Stimulated activated CD8-positive, alpha-beta memory T cell treated with anti-CD3 and anti-CD28 coated beads, Interleukin-7, amount 100 ng/mL, for 4 hours (primary cell): ENCODE results near the gene NAPA.
"Not testable (repeated sequence)": the region's sequence is repeated elsewhere in the genome, so short reads cannot be mapped to it uniquely, and the experiment has no call there.

Experiments used
- DNase-seq, 2 donors: peaks; one replicate each; pipeline ENCODE4 v3.0.0-alpha.2; 2020; ENCODE audit warnings: low read depth in 2 of 2

Gene NAPA

DNA sequence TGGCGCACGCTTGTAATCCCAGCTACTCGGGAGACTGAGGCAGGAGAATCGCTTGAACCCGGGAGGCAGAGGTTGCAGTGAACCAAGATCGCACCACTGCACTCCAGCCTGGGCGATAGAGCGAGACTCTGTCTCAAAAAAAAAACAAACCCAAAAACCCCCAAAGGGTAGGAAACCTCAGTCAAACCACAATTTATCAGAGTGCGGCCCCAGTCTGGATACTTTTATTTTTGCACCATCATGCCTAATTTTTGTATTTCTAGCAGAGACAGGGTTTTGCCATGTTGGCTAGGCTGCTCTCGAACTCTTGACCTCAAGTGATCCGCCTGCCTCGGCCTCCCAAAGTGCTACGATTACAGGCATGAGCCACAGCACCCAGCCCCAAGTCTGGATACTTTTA is 28.6 kb downstream of the NAPA start:
- not testable (repeated sequence) for DNase-seq

DNA sequence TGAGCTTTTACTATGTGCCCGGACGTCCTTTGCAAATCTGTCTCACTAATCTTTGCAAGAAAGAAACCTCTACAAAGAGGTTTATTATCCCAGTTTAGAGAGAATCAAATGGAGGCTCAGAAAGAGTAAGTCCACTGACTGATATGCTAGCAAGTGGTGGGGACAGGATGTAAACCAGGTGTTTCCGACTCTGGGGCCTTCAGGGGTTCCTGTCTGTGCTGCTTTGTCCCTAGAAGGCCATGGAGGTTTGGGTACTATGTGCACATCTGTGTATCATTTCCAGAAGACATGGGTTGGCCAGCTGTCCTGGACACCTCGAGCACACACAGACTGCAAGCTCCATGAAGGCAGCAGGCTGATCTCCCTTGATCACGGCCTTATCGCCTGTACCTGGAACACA is 29.7 kb downstream of the NAPA start:
- DNase-seq: no peak

DNA sequence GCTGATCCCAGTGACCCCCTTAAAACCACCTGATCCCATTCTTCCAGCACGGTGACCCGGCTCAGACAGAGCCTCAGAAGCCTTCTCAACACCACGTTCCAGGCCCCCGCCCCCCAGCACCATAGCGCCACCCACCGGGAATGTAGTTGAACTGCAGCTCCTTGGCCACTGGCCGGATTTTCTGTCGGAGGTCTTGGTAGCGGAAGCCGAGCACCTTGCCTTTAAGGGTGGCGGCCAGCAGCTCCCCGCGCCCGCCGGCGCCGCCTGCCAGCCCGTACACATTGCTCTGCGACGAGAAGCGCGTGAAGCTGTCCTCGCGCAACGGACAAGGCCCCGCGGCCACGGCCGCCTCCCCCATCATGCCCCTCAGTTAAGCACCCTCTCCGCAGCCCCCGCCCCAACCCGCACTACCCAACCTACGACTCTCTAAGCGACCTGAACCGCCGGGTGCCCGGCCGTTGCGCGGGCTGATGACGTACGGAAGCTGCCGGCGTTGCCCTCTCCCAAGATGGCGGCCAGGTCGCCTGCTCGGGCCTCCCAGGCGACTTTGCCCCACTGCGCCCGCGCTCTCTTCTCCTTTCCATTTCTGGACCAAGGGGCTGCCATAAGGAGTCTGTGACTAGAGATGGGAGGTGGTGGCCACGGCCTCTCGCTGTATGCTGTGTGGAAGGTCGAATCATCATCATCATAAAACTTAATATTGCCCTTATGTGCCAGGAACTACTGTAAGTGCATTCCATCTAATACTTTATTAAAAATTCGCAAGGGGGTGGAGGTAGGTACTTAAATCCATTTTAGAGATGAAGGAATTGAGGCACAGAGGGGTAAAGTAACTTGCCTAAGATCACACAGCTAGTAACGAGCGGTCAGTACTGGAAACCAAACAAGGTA is 30.8 kb downstream of the NAPA start, which contains the start of gene KPTN:
Gene KPTN, minus strand, starts transcription at position 420 of the 891 bp plus-strand sequence. Its CDS starts 59 bp downstream, at position 361.
- DNase-seq: peak; percentile 77 to 84

DNA sequence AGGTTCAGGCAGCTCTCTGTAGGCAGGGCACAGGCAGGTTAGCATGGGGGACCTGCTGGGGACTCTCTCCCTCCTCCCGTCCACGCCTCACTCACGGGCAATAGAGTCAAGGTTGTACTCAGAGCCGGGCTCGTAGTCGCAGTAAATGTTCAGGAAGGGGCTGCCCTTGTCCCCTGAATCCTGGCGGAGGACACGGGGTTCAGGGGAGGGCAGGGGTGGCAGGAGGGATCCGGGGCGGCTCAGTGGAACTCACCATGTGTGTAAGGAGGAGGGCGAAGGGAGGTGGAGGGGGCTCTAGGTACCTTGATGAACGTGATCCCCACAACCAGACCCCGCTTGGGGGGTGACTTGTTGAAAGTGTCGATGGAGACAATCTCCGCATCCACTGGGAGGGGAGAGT is 31.7 kb downstream of the NAPA start:
- no peak for DNase-seq

DNA sequence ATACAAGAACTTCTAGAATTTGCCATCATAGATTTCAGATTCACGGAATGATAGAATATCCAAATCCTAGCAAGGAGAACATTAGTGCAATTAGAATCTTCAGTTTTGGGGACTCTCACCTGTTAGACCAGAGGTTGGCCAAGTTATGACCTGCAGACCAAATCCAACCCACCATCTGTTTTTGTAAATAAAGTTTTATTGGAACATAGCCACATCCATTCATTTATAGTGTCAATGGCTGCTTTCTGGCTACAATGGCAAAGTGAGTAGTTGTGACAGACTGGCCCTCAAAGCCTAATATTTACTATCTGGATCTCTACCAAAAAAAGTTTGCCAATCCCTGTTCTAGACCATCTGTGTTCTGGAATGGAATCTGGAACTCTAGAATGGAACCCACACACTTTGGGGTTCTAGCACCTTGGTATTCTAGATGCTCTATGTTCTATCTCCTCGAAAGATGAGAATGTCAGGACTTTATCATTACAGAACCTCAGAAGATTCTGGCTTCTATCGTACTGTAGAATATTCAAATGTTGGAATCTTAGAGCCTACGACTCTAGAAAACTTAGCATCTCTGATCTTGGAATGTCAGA is 33.3 kb downstream of the NAPA start:
- no peak for DNase-seq

DNA sequence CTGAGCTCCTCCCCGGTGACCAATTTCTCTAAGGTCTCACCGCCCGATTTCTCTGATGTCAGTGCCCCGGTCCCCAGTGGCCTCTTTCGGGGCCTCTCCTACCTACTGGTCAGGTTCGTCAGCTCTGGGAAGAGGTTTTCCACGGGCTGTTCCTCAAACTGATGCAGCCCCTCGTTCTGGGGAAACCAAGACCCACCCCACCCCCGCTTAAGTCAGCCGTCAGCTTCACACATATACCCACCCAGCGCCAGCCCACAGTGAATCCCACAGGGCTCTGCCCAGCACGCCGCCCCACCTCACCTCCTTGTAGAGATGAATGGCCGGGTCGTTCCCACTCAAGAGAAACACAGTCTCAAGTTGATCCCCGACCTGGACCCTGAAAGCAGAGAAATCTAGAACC is 34.2 kb downstream of the NAPA start:
- DNase-seq: no peak

DNA sequence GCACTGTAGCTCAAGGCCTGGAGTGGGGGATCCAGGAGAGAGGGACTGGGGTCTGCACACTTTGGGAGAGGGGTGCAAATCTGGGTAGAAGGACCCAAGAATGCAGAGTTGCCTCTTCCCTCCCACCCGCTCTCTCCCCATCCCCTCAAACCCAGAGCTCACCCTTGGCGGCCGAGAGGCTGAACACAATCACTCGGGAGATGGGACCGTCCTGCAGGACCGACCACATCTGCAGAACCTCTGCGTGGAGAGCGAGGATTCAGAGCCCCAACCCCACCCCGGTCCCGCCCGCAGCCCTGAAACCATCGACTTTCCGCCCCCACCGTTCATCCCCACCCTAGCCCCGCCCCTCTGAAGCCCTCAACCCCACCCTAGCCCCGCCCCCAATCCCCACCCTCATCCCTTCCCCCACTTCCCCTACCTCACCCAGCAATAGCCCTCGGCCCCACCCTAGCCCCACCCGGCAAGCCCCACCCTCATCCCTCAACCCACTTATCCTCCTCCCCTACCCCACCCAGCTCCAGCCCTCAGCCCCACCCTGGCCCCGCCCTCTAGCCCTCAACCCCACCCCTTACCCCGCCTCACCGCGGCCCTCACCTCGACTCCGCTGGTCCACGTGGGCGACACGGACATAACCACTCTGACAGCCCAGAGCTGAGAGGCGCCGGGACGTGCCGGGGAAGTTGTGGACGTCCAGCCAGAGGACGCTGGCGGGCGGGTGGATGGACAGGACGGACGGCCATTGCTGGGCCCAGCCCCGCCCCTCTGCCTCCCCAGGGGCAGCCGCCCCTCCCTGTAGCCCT is 35.0 kb downstream of the NAPA start:
- no peak for DNase-seq

DNA sequence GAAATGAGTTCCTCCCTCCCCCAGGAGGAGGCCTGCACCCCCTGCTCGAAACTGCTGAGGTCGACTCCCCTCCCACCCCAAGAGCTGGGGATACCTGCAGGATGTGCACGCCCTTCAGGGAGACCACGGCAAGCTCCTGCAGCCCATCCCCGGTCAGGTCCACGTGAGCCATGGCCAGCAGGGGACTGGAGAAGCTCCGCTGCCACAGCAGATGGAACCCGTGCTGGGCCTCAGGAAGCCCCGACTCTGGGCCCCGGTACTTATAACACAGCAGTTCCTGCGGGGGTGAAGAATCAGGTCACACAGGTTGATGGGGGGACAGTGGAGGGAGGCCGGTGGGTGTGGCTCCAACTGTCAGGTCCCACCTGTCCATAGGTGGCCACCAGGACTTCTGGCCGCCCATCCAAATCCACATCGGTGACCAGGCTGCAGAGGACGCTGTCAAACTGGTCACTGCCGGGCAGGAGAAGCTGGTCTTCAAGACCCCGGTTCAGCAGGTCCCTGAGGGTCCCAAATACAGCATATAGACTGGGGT is 38.4 kb downstream of the NAPA start:
- no peak for DNase-seq

DNA sequence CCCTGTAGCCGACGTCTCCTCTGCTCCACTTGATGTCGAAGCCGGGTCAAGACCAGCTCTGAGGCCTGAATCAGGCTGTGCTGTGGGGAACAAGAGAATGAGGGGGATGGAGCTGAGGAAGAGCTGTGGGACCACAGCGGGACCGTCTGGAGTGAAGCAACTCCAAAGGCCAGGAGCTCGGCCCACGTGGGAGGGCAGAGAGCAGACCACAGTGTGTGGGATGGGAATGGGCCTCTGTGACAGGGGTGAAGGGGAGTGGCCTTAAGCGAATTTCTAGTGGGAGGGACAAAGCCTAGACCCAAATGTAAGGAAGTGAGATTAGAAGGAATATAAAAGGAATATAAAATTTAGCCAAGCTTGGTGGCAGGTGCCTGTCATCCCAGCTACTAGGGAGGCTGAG is 39.4 kb downstream of the NAPA start:
- no peak for DNase-seq

DNA sequence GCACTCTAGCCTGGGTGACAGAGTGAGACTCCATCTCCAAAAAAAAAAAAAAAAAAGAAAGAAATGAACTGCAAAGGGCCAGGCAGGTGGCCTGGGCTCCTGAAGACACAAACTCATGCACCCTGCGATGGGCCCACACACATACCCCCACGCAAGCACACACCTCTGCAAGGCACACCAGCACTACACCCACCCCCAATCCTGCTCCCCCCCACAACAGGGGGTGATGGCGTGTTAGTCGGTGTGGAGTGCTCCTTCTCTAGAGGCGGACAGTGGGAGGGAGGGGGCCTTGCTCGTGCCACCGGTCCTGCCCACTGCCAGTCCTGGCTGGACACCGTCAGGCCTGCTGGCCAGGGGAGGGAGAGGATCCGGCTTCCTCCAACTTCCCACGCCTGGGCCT is 41.5 kb downstream of the NAPA start:
- no peak for DNase-seq

DNA sequence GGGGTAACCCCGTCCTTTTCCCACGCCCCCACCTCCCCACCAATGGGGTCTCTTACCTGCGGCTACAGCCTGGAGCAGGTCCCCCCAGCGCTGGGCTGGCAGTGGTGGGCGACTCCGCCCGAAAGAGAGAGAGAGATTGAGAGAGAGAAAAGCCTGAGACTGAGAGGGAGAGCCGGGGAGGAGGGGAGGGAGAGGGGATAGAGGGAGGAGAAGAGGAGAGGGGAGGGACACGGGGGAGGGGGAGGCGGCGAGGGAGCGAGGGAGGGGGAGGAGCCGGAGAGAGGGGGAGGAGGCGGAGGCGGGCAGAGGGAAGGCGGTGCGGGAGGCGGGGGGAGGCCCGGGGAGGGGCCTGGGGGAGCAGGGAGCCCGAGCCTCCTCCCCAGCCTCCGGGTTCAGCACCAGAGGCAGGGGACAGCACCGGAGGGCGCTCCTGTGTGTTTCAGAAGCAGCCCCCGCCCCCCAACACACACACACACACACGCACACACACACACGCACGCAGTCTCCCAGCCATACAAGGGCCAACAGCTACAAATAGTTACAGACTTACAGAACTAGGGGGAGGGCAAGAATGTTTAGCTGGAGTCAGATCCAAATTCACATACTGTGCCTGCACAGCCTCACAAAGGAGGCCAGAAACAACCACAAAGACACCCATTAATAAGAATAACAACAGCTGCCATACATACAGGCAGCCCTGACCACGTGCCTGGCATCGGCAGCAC is 43.0 kb downstream of the NAPA start, which contains the start of gene SLC8A2:
Gene SLC8A2, minus strand, starts transcription at position 161 of the 725 bp plus-strand sequence. CDS start 5,490 bp downstream, outside the sequence.
- DNase-seq: peak; percentile 34 to 52

DNA sequence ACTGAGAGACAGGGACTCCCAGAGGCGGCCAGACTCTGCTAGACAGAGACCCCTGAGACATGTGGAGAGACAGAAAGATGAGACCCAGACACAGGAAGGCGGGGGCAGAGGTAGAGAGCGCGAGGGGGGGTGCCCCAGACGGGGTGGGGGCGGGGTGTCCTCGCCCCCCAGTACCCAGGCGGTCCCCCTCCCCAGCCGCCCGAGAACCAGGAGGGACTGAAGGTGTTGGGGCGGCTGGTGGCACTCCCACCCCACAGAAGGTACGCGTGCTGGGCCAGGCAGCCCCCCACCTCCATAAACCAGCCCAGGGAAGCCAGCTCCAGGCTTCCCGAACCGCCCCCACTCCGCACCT is 43.5 kb downstream of the NAPA start:
- no peak for DNase-seq

DNA sequence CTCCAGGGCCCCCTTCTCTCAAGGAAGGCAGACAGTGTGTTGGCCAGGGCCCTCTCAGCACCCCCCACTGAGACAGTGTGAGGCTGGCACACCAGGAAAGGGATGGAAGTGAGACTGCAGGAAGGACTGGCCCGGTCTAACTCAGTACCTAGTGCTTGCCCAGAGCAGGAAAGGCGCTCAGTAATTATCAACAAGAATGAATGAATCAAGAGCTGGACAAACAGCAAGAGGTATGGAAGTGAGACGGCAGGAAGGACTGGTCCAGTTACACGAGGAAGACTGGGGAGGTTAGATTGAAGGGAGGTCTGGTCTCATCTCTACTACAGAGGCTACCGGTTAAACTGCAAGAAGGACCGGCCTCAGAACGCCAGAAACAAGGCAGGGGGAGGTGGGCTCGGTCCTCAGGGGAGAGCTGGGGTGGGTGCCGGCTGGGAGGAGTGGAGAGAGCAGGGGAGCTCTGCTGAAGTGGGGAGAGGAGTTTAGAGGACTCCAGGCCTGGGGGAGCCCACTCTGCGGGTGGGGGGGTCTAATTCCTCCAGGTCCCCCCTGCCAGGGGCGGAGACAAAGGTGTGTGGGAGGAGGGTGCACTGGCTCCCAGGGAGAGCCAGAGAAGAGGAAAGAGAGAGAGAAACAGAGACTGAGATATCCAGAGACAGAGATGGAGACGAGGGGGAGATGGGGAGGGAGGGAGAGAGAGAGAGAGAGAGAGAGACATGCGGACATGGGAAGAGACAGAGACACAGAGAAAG is 44.2 kb downstream of the NAPA start:
- DNase-seq: no peak

DNA sequence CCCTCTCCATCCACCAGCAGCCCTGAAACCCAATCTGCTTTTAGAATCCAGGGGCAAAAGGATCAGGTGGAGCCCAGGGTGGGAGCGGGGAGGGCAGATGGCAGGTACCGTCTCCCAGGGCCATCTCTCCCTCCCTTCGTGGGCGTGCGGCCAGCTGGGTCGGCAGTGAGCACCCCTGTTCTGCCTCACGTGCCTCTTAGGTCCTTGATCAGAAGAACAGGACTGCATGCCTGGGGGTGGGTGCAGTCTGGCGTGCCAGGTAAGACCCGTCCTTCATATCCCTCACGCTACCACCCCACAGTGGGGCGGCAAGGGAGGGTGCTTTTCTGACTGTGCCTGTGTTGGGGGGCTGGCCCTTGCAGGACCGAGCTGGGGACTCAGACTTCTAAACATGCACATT is 45.1 kb downstream of the NAPA start:
- DNase-seq: no peak

DNA sequence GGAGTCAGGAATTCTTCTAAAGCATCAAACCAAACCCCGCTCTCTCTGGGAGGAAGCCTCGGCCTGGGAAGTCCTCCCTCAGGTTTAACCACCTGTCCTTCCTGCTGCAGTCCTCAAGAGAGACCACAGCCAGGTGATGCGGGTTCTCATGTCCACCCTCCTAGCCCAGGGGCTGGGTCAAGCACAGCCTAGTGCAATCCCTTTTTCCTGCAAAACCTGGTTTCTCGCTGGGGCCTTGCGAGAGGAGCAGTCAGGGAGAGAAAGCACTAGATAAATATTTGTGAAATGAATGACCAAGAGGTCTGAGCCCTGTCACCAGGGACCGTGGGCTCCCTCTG is 45.5 kb downstream of the NAPA start:
- no peak for DNase-seq

DNA sequence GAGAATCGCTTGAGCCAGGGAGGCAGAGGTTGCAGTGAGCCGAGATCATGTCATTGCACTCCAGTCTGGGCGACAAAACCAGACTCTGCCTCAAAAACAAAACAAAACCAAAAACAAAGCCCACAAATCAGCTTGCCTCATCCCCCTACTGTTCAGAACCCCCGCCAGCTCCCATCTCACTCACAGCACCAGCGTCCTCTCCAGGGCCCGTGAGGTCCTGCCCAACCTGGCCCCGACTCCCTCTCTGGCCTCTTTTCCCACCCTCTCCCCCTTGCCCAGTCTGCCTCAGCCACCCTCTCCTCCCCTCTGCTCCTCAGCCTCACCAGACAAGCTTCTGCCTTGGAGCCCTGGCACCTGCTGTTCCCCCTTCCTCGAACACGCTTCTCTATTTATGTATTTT is 46.9 kb downstream of the NAPA start:
- no peak for DNase-seq

DNA sequence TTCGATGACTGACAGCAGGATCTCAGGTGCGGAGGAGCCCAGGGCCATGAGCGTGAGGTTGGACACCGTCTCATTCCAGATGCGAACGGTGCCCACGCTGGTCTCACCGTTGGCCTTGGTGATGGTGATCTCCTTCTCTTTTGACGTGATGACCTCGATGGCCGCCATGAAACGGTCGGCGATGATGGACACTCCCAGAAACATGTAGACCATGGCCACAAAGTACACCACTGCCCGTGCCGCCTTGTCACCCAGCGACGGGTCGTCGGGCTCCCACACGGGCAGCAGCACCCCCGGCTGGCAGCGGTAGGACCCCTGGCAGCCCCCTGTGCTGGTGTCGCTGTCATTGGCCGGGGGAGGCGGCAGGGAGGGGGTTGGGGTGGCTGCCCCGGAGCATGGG is 48.9 kb downstream of the NAPA start:
- no peak for DNase-seq

DNA sequence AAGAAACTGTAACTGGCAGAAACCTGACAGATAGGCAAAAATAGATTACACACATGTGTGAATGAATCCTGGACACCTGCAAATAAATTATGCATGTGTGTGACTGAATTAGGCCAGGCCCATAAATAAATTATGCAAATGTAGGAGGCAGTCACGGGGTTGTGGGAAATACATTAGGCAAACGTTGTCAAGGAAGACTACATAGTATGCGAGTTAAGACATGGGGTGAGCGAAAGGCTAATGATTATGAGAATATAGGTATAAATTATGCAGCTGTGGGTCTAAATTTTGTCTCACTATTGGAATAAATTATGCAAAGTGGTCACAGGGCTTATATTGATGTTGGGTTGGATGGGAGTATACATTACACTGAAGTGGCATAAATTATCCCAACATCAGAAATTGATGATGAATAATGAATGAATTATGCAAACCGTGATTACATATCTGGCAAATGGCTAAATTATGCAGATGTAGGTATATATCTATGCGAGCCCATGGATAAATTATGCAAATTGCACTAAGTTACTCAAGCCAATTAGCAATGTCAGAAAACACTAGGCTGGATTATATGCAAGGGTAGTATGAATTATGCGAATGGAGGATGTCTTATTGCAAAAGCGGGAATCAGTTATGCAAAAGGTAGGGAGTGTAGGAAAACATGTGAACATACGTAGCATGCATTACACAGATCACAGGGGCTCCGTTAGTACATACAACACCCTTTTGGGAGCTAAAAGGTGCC is 50.0 kb downstream of the NAPA start:
- no peak for DNase-seq

DNA sequence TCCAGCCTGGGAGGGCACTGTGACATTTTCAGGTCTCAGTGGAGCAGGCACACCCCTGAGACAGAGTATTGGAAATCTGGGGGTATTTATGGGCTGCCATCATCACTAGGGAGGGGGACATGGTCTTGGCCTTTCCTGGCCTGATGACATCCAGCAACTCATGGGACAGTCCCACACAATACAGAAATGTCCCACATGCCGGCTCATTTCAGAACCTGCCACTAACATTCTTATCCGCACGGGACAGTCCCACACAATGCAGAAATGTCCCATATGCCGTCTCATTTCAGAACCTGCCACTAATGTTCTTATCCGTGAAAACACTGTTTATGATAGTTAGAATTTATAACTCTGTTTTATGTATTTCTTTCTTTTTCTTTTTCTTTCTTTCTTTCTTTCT is 53.0 kb downstream of the NAPA start:
- DNase-seq: no peak

DNA sequence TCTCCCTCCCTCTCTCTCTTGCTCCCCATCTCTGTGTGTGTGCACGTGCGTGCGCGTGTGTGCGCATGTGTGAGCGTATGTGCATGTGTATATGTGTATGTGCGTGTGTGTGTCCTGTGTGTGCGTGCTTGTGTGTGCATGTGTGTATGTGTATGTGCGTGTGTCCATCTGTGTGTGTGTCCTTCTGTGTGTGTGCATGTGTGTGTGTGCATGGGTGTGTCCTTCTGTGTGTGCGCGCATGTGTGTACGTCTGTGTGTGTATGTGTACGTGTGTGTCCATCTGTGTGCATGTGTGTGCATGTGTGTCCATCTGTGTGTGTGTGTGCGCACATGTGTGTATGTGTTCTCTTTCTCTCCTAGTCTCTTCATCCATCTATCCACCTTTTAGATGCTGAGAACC is 55.4 kb downstream of the NAPA start:
- DNase-seq: no peak
